HG03103 (cell line): ENCODE data around the gene INSR.
A peak's percentile ranks its signal among the peaks of the same experiment; 100 is the strongest.
"Not testable (repeated sequence)": the region's sequence is repeated elsewhere in the genome, so short reads cannot be mapped to it uniquely, and the experiment has no call there.

ENCODE experiments used
- ATAC-seq: cut with Tn5 transposase; IDR thresholded peaks from one replicate; pipeline ENCODE4 v1.9.1; 2021; ENCODE audit warnings: low read depth; ENCODE audit not compliant: unreplicated experiment

INSR gene

DNA sequence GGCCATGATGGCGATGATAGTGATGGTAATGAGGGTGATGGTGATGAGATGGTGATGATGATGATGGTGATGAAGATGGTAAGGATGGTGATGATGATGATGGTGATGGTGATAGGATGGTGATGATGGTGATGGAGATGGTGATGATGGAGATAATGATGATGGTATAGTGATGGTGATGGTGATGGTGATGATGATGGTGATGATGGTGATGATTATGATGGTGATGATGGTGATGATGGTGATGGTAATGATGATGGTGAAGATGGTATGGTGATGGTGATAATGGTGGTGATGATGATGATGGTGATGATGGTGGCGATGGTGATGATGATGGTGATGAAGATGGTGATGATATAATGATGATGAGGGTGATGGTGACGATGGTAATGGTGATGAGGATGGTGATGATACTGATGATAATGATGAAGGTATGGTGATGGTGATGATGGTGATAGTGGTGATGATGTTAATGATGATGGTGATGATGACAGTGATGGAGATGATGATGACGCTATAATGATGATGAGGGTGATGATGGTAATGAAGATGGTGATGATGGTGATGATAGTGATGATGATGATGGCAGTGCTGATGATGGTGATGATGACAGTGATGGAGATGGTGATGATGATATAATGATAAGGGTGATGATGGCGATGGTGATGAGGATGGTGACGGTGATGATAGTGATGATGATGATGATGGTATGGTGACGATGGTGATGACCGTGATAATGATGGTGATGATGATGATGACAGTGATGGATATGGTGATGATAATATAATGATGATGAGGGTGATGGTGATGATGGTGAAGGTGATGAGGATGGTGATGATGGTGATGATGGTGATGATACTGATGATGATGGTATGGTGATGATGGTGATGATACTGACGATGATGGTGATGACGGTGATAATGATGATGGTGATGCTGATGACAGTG, 187.2 kb downstream of the INSR start:
- ATAC-seq, result no peak

DNA sequence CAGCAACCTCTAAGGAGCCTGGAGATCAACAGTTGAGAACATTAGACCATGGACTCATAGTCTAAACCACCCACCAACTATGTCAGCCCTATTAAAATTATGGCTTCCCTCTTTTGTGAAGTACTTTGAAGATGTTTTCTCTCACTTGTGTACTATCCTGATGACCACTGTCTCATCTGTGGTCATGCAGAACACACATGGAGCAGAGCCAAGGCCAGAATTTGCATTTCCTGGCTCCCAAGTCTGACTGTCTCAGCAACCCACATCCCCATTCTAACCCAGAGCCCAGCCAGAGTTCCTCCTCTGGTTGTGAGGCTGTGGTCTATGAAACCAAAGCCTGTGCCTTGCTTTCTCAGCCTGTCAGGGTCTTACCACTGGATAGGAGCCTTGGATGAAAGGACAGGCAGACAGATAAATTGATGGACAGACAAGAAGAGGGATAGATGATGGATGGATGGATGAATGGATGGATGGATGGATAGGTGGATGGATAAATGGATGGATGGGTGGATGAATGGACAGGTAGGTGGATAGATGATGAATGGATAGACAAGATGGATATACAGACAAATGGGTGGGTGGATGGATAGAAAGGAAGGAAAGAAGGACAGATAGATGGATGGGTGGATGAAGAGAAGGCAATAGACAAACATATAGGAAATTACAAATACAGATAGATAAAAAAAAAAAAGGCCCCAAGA, 189.3 kb downstream of the INSR start:
- no peak for ATAC-seq

DNA sequence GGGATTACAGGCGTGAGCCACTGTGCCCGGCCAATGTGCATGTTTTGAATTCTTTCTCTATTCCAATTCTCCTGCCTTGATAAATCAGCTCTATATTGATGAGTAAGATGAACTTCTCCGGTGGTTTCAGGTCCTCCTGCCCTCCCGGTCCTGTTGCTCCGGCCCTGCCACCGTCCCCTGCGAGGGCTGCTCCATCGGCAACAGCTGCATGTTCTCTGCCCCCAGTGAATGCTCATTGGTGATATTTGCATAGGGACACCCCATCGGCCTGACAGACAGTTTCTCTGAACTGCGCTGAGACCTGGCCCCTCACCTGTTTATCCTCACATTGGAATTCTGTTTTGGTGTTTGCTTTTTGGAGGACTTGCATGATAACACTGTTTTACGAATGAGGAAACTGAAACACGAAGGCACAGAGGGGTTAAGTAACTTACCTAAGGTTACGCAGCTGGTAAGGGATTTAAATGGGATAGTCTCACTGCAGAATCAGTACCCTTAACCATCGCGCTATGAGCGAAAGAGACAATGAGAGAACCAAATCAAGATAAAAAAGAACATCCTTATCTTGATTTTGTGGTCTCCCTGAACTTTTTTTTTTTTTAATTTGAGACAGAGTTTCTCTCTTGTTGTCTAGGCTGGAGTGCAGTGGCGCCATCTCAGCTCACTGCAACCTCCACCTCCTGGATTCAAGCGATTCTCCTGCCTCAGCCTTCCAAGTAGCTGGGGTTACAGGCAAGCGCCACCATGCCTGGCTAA, 192.5 kb downstream of the INSR start:
- no peak for ATAC-seq

DNA sequence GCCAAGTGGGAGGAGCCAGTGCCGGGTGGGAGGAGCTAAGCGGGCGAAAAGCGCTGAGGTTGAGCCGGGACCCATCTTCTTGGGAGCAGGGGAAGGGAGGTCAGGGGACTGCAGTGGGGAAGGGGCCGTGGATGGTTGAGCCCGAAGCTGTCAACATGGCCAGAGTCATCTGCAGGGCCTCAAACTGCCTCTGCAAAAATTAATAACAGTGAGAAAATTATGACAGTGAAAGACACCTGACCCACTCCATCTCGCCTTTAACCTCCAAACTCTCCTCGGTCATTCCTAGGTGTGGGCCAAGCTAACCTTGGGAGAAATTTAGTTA, 194.7 kb downstream of the INSR start:
- ATAC-seq, result no peak

DNA sequence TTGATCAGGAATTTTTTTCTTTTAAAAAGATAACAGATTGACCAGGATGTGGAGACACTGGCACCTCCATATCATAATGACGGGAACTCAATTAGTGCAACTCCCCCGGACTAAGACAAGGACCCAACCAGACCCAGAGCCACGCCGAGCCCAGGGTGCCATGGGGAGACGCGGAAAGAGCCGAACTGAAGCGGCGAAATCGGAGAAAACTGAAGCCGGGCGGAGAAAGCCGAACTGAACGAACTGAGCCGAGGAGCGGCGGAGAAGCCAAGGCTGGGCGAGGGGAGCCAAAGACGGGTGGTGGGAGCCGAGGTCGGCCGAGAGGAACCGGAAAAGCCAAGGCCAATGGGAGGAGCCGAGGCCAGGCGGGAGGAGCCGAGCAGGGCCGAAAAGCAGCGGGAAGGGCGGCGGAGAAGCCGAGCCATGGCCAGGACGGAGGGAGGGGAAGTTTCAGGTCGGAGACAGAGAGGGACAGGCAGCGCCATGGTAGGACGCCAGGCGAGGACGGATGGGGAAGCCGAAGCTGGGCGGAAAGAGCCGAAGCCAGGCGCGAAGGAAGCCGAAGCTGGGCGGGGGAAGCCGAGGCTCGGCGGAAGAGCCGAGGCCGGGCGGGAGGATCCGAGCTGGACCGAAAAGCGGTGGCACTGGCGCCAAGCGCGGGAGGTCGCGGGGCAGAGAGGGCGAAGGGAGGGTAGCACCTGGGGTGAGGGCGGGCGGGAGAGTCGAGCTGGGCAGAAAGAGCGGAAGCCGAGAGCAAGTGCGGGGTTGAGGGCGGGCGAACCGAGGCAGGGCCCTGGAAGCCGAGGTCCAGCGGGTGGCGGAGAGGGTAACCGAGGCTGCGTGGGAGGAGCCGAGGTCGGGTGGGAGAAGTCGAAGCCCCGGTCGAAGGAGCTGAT, 195.3 kb downstream of the INSR start:
- ATAC-seq, result peak; percentile 71

DNA sequence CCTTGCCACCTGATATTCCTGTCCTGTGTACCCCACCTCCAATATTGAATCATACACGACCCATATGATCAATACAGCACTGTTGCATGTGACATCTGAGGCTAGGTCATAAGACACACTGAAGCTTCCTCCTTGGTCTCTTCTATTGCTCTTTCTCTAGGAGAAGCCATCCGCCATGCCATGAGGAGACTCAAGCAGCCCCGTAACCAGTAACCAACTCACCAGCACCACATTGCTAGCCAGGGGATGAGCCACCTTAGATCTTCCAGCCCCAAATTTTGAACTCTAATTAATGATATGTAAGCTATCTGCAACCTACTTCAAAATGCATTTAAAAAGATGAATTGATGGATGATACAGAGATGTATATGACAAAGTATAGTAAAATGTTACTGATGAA, 196.1 kb downstream of the INSR start:
- no peak for ATAC-seq

DNA sequence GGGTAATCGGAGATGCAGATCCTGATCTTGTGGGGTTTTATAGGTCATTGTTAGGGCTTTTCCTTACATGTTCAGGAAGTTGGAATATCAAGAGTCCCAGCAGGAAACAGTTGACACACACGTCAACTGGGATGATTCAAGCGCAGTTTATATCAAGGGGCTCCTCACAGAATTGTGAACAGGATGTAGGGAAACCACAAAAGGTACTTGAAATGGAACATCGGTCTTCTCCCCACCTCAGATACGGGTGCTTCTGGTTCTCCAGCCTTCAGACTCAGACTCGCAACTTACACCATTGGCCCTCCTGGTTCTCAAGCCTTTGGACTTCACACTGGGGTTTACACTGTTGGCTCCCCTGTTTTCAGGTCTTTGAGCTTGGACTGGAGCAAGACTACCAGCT, 205.2 kb downstream of the INSR start:
- ATAC-seq, result no peak

DNA sequence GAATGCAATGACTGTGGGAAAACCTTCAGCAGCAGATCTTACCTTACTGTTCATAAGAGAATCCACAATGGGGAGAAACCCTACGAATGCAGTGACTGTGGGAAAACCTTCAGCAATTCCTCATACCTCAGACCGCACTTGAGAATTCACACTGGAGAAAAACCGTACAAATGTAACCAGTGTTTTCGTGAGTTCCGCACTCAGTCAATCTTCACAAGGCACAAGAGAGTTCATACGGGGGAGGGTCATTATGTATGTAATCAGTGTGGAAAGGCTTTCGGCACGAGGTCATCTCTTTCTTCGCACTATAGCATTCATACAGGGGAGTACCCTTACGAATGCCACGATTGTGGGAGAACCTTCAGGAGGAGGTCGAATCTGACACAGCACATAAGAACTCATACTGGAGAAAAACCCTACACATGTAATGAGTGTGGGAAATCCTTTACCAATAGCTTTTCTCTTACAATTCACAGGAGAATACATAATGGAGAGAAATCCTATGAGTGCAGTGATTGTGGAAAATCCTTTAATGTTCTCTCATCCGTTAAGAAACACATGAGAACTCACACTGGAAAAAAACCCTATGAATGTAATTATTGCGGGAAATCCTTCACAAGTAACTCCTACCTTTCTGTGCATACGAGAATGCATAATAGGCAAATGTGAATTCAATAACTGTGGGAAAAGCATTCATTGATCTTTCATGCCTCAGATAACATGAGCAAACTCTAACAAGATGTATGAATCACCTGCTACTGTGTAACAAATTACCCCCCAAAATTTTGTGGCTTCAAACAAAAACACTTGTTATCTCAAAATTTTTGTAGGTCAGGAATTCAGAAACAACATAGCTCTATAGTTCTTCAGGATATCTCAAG, 210.9 kb downstream of the INSR start:
- ATAC-seq, result no peak

DNA sequence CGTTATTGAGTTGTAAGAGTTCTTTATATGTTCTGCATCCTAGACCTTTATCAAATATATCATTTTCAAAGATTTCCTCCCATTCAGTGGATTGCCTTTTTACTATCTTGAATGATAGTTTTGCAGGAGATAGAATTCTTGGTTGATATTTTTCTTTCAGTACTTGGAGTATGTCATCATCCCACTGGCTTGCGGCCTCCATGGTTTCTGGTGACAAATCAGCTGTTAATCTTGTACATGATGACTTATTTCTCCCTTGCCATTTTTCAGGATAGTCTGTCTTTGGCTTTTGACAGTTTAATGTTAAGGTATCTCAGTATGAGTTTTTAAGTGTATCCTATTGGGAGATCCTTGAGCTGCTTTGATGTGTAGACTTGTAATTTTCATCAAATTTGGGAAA, 216.2 kb downstream of the INSR start:
- no peak for ATAC-seq

DNA sequence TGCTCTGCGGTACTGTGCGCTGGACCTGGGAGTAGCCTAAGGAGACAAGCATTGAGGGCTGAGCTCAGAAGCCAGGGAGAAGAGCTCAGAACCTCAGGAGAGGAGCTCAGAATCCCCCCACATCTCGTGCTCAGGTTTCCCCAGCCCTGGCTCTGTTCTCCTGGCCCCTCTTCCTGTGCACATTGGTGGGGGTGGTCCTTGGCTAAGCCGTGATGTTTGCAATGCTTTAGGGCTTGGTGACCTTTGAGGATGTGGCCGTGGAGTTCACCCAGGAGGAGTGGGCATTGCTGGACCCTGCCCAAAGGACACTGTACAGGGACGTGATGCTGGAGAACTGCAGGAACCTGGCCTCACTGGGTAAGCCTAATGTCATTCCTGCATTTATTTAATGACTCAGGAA, 218.1 kb downstream of the INSR start:
- no peak for ATAC-seq

DNA sequence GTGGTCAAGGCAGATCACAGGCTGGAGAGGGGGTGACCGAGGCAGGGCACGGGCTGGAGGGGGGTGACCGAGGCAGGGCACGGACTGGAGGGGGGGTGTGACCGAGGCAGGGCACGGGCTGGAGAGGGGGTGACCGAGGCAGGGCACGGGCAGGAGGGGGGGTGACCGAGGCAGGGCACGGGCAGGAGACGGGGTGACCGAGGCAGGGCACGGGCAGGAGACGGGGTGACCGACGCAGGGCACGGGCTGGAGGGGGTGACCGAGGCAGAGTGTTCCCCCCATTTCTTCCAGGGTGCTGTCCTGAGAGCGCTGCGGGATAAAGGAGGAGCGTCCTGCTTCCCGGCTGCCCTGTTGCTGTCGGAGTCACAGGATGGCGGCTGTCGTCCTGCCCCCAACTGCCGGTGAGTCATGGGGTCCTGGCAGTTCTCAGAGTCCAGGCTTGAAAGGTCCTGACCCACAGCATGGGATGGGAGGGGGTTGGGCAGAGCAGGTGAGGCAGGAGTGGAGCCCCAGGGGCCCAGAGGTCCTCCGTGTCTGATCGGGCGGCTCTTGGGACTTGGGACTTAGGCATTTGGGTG, 219.4 kb downstream of the INSR start:
- no peak for ATAC-seq

DNA sequence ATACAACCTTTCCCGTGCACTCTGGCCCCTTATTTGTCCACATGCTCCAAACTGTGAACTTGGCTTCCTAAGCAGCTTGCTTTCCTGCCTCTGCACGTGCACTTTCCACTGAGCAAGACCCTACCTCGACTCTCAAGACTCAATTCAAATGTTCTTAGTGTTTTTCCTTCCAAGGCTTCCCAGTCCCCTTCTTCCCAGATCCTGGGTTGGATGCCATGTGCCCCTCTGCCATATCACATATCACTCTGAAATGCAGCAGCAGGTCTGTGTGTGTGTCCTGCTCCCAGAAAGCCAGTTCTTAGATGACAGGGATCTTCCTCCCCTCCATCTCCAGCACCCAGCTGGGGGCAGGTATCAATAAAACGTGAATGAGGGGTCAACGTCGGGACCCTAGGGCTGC, 221.7 kb downstream of the INSR start:
- no peak for ATAC-seq

DNA sequence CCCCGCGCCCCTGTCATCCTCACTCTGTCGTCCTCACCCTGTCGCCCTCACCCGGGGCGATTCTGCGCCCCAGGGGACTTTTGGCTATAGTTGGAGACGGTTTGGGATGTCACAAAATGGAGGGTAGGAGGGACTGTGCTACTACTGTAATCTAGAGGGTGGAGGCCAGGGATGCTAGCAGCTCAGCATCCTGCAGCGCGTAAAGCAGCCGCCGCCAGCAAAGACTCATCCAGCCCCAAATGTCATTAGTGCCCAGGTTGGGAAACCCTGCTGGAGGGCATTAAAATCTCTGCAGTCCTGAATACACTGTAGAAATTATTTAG, 224.3 kb downstream of the INSR start:
- ATAC-seq, result peak; percentile 8

DNA sequence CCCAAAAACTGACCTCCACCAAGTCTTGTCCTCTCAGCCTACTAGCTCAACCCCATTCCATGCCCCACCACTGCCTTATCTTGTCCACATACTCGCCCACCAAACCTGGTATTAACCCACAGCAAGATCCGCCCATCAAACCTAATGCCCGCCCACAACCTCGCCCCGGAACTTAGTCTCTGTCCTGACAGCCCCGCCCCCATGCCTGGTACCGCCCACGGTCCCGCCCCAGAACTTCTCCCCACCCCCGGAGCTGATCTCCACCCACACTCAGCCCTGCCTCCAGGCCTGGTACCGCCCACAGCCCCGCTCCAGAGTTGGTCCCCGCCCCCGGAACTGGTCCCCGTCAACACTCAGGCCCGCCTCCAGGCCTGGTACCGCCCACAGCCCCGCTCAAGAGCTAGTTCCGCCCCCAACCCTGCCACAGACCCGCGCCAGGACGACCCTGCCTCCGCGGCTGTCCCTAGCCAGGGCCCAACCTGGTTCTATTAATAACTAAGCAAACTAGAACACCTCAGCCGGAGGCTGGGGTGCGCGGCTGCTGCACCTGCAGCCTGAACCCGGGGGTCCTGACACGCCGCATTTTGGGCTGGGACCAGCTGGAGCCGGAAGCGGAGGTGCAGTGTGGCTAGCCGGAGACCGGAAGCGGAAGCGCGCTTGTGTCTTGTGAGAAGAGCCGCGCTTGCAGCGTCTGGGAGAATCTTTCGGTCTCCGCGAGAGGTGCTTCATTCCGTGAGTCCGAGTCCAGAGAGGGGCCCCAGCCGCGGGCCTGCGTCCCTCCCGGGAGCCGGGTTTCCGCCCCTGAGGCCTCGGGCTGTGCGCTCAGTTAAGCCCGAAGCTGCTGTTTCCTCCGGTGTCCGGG, 224.9 kb downstream of the INSR start, which contains the start of gene ZNF557:
TSS of gene ZNF557 (plus strand) at position 662 of the 862 bp plus-strand sequence. CDS start 5,372 bp downstream, outside the sequence.
- ATAC-seq, result peak; percentile 89

DNA sequence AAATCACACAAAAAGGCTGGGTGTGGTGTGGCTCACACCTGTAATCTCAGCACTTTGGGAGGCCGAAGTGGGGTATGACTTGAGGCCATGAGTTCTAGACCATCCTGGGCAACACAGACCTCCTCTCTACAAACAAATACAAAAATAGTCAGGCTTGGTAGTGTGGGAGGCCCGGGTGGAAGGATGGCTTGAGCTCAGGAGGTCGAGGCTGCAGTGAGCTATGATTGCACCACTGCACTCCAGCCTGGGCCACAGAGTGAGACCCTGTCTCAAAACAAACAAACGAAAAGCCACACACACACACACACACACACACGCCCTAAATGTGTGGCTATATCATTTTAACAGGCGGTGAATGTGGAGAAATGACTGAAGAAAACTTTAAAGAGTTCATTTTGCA, 225.6 kb downstream of the INSR start:
- no peak for ATAC-seq

DNA sequence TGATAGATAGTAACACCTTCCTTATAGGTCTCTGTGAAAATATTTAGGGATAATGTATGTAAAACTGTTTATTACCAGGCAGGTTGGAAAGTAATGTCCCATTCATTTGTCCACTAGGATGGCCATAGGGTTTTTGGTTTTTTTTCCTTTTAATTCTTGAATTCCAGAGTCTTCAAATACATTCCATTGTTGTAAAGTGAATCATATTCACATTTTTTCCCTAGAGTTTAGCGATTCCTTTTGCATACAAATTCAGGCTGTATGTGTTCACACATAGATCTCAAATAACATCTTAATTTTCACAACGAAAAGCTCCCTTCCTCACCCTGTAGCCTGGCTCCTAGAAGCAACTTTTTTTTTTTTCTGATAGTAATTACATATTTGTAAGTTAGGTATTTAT, 226.5 kb downstream of the INSR start:
- no peak for ATAC-seq

DNA sequence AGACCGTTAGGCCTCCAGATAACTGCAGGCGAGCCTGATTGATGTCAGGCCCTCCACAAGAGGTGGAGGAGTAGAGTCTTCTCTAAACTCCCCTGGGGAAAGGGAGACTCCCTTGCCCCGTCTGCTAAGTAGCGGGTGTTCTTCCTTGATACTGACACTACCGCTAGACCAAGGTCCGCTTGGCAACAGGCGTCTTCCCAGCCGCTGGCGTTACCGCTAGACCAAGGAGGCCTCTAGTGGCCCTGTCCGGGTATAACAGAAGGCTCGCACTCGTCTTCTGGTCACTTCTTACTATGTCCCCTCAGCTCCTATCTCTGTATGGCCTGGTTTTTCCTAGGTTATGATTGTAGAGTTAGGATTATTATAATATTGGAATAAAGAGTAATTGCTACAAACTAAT, 227.1 kb downstream of the INSR start:
- ATAC-seq, result not testable (repeated sequence)

DNA sequence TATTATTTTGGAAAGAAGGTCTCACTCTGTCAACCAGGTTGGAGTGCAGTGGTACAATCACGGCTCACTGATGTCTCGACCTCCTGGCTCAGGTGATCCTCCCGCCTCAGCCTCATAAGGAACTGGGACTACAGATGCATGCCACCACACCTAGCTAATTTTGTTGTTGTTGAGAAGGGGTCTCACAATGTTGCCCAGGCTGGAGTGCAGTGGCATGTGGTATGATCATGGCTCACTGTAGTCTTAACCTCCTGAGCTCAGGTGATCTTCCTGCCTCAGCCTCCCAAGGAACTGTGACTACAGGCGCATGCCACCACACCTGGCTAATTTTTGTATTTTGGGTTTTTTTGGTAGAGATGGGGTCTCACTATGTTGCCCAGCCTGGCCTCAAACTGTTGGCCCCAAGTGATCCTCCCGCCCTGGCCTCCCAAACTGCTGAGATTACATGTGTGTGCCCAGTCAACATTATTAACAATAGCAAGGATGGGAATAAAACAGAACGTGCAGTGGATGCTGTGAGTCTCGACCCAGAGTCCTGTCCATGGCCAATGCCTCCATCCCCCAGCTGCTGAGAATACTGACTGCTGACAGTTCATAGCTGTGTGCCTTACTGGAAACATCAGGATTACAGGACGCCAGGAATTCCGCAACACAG, 230.3 kb downstream of the INSR start:
- ATAC-seq, result no peak
